BLaER1 treated with 17β-estradiol and CSF1 and Interleukin-3, amounts not matched to agents 10 nM and 100 nM (cell line): ENCODE data around the gene DBNDD1.
"Not testable (repeated sequence)": the region's sequence is repeated elsewhere in the genome, so short reads cannot be mapped to it uniquely, and the experiment has no call there.

ENCODE experiments used
- H3K27ac ChIP-seq, 11 experiments: shearing (Covaris generic); formaldehyde crosslinking; 2 replicates each; pipeline ENCODE4 v1.8.1; 2022
- H3K27me3 ChIP-seq, 11 experiments: shearing (Covaris generic); formaldehyde crosslinking; 2 replicates each; pipeline ENCODE4 v1.8.1; 2022
- H3K36me3 ChIP-seq, 11 experiments: shearing (Covaris generic); formaldehyde crosslinking; 2 replicates each; pipeline ENCODE4 v1.8.1; 2022
- H3K4me1 ChIP-seq, 10 experiments: shearing (Covaris generic); formaldehyde crosslinking; 2 replicates each; pipeline ENCODE4 v1.8.1; 2022
- H3K4me2 ChIP-seq, 11 experiments: shearing (Covaris generic); formaldehyde crosslinking; 2 replicates each; pipeline ENCODE4 v1.8.1; 2022
- H3K4me3 ChIP-seq, 10 experiments: shearing (Covaris generic); formaldehyde crosslinking; 2 replicates each; pipeline ENCODE4 v1.8.1; 2022
- H3K9ac ChIP-seq, 11 experiments: shearing (Covaris generic); formaldehyde crosslinking; 2 replicates each; pipeline ENCODE4 v1.8.1; 2022
- H3K9me3 ChIP-seq, 11 experiments: shearing (Covaris generic); formaldehyde crosslinking; replicated peaks in 1 of 11; 2 replicates each; pipeline ENCODE4 v1.8.1; 2022
- H4K20me1 ChIP-seq, 11 experiments: shearing (Covaris generic); formaldehyde crosslinking; 2 replicates each; pipeline ENCODE4 v1.8.1; 2022
- Cebpa-rat ChIP-seq, 11 experiments: shearing (Covaris generic); IDR thresholded peaks; 2 replicates each; pipeline ENCODE4 v1.8.1; 2022

The DBNDD1 gene

GRCh38 chr16:90018652-90019542 is at the start of gene DBNDD1:
Gene DBNDD1 (minus strand): TSS chr16:90019456. CDS start chr16:90019341, 115 bp downstream.
- Histone ChIP-seq H3K4me3 (peak within 1 kb of the TSS; percentile 64 to 75 (median 67)), H3K4me1 (peaks cover 35 to 58% (median 50%) of the 10 kb centered on the region in 10 experiments), H3K4me2 (peak within 1 kb of the TSS; percentile 87 to 99 (median 98)), H3K27ac (peak within 1 kb of the TSS in 1 of 11 experiments; percentile 84; a peak in 3 of 22 replicates), H3K27me3 (peaks cover 19 to 55% (median 40%) of the 10 kb centered on the region in 11 experiments), H3K9ac (peak within 1 kb of the TSS; percentile 43 to 78 (median 63); a peak in 21 of 22 replicates), H4K20me1 (peaks cover 0 to 29% (median 9%) of the 10 kb centered on the region in 11 experiments; a peak in 10 of 22 replicates), H3K9me3 (no peaks in the 10 kb centered on the region), H3K36me3 (no peaks in the 10 kb centered on the region)
- TF ChIP-seq Cebpa-rat (IDR thresholded peaks at IDR 0.05), result no peak

GRCh38 chr16:90061437-90061836 is 42.2 kb upstream of the DBNDD1 start:
- H3K4me1 ChIP-seq, result peaks cover 0 to 30% (median 0%) of the 10 kb centered on the region in 10 experiments; a peak in 7 of 20 replicates
- no peak overlapping the region for H3K27ac ChIP-seq
- TF ChIP-seq Cebpa-rat (IDR thresholded peaks at IDR 0.05), result no peak
- H3K4me3 ChIP-seq, result no peak overlapping the region
- no peaks in the 10 kb centered on the region for H3K36me3 ChIP-seq
- H3K4me2 ChIP-seq, result peak overlapping the region in 3 of 11 experiments; percentile 22 to 33 (median 27); a peak in 5 of 22 replicates
- H4K20me1 ChIP-seq, result no peaks in the 10 kb centered on the region
- peaks cover 0 to 7% (median under 1%) of the 10 kb centered on the region in 11 experiments; a peak in 8 of 22 replicates for H3K9me3 ChIP-seq
- H3K9ac ChIP-seq, result no peak overlapping the region
- H3K27me3 ChIP-seq, result no peaks in the 10 kb centered on the region

GRCh38 chr16:90057738-90058173 is 38.5 kb upstream of the DBNDD1 start:
- peaks cover 0 to 5% (median 0%) of the 10 kb centered on the region in 11 experiments; a peak in 1 of 22 replicates for H3K36me3 ChIP-seq
- H3K9ac ChIP-seq, result no peak overlapping the region
- no peak overlapping the region for H3K4me3 ChIP-seq
- no peak for TF ChIP-seq Cebpa-rat (IDR thresholded peaks at IDR 0.05)
- H3K4me1 ChIP-seq, result peaks cover 0 to 30% (median 0%) of the 10 kb centered on the region in 10 experiments; a peak in 7 of 20 replicates
- no peaks in the 10 kb centered on the region for H4K20me1 ChIP-seq
- H3K4me2 ChIP-seq, result peak overlapping the region in 3 of 11 experiments; percentile 28 to 52 (median 41); a peak in 6 of 22 replicates
- no peaks in the 10 kb centered on the region for H3K27me3 ChIP-seq
- H3K27ac ChIP-seq, result no peak overlapping the region
- H3K9me3 ChIP-seq, result peaks cover 31 to 43% (median 37%) of the 10 kb centered on the region in 11 experiments

GRCh38 chr16:90056521-90056920 is 37.3 kb upstream of the DBNDD1 start:
- not testable (repeated sequence) for H4K20me1 ChIP-seq, H3K4me2 ChIP-seq, H3K27me3 ChIP-seq, H3K27ac ChIP-seq, H3K4me3 ChIP-seq, H3K9ac ChIP-seq, H3K36me3 ChIP-seq
- Histone ChIP-seq H3K9me3 (peaks cover 31 to 50% (median 39%) of the 10 kb centered on the region in 11 experiments), H3K4me1 (peaks cover 0 to 26% (median 0%) of the 10 kb centered on the region in 10 experiments; a peak in 7 of 20 replicates)

- Histone ChIP-seq H3K4me3 (0 out of 20 replicates have a peak overlapping the region, but pooled peaks of 1 of the 10 experiments have one; percentile 17), H3K9ac (no peak overlapping the region), H3K9me3 (peaks cover 31 to 50% (median 39%) of the 10 kb centered on the region in 11 experiments), H3K27me3 (no peaks in the 10 kb centered on the region), H3K27ac (no peak overlapping the region), H3K4me2 (no peak overlapping the region), H3K36me3 (peaks cover 0 to 5% (median 0%) of the 10 kb centered on the region in 11 experiments; a peak in 1 of 22 replicates), H4K20me1 (no peaks in the 10 kb centered on the region), H3K4me1 (peaks cover 0 to 16% (median 0%) of the 10 kb centered on the region in 10 experiments; a peak in 7 of 20 replicates)
- TF ChIP-seq Cebpa-rat (IDR thresholded peaks at IDR 0.05), result no peak
Measured at GRCh38 chr16:90055371-90055770, 36.1 kb upstream of the DBNDD1 start.

GRCh38 chr16:90054554-90054953 is 35.3 kb upstream of the DBNDD1 start:
- no peak for TF ChIP-seq Cebpa-rat (IDR thresholded peaks at IDR 0.05)
- Histone ChIP-seq H3K4me2 (no peak overlapping the region), H3K27me3 (no peaks in the 10 kb centered on the region), H3K4me1 (peaks cover 0 to 14% (median 0%) of the 10 kb centered on the region in 10 experiments; a peak in 7 of 20 replicates), H3K4me3 (peak overlapping the region in 5 of 10 experiments; percentile 8 to 17 (median 13); a peak in 1 of 20 replicates), H3K27ac (no peak overlapping the region), H3K9ac (no peak overlapping the region), H4K20me1 (no peaks in the 10 kb centered on the region), H3K36me3 (peaks cover 0 to 5% (median 0%) of the 10 kb centered on the region in 11 experiments; a peak in 1 of 22 replicates), H3K9me3 (peaks cover 31 to 50% (median 39%) of the 10 kb centered on the region in 11 experiments)

GRCh38 chr16:90053902-90054500 is 34.7 kb upstream of the DBNDD1 start:
- no peak for TF ChIP-seq Cebpa-rat (IDR thresholded peaks at IDR 0.05)
- peak overlapping the region in 1 of 10 experiments; percentile 8; a peak in 1 of 20 replicates for H3K4me3 ChIP-seq

GRCh38 chr16:90050969-90051368 is 31.7 kb upstream of the DBNDD1 start:
- H3K4me1 ChIP-seq, result no peaks in the 10 kb centered on the region
- H3K36me3 ChIP-seq, result peaks cover 0 to 5% (median 0%) of the 10 kb centered on the region in 11 experiments; a peak in 1 of 22 replicates
- no peaks in the 10 kb centered on the region for H4K20me1 ChIP-seq

More at GRCh38 chr16:90053902-90054500, 34.7 kb upstream of the DBNDD1 start:
- Histone ChIP-seq H3K4me1 (peaks cover 0 to 14% (median 0%) of the 10 kb centered on the region in 10 experiments; a peak in 7 of 20 replicates), H3K4me2 (no peak overlapping the region), H3K27ac (no peak overlapping the region), H3K9me3 (peaks cover 31 to 50% (median 39%) of the 10 kb centered on the region in 11 experiments), H3K36me3 (peaks cover 0 to 5% (median 0%) of the 10 kb centered on the region in 11 experiments; a peak in 1 of 22 replicates), H3K27me3 (no peaks in the 10 kb centered on the region), H4K20me1 (no peaks in the 10 kb centered on the region), H3K9ac (no peak overlapping the region)

More at GRCh38 chr16:90050969-90051368, 31.7 kb upstream of the DBNDD1 start:
- Histone ChIP-seq H3K4me2 (no peak overlapping the region), H3K9ac (no peak overlapping the region), H3K27me3 (no peaks in the 10 kb centered on the region), H3K4me3 (no peak overlapping the region), H3K27ac (no peak overlapping the region), H3K9me3 (peaks cover 31 to 43% (median 32%) of the 10 kb centered on the region in 11 experiments)
- no peak for TF ChIP-seq Cebpa-rat (IDR thresholded peaks at IDR 0.05)
